ENCODE data around the gene UBE2G1. TPM values are rescaled to one million over a fixed set of nuclear protein-coding genes. Genes with fewer than 3 reads are reported as not detected.

Gene UBE2G1
- total and polyA plus RNA-seq, 4 donors = 19.9 to 25.3 (median 21.3) TPM

GRCh38 chr17:4314618-4315017 is 51.9 kb downstream of the UBE2G1 start (continued):
- TF ChIP-seq ZBTB33 (IDR thresholded peaks at IDR 0.05) (no peak), FOXA2 (IDR thresholded peaks at IDR 0.05) (no peak), RAD21 (IDR thresholded peaks at IDR 0.05) (no peak)

- 78% methylated on average over 3 of the region's 3 CpGs for WGBS
- Histone ChIP-seq H3K27me3 (ENCODE audit: control insufficient read depth in 4 of 4, insufficient read depth in 4 of 4, low read length in 3 of 4) (no peaks in the 10 kb centered on the region), H3K4me1 (ENCODE audit: control insufficient read depth in 4 of 4, insufficient read depth in 4 of 4, low read length in 3 of 4) (peaks cover 5 to 55% (median 30%) of the 10 kb centered on the region in 4 donors), H3K4me3 (ENCODE audit: low read depth in 1 of 3, low read length in 3 of 3) (no peak overlapping the region), H3K36me3 (ENCODE audit: control insufficient read depth in 4 of 4, insufficient read depth in 3 of 4, low read depth in 1 of 4, low read length in 3 of 4) (no peaks in the 10 kb centered on the region), H3K9ac (ENCODE audit: low read depth in 1 of 2, low read length in 2 of 2) (no peak overlapping the region), H3K27ac (ENCODE audit: low read depth in 1 of 2, low read length in 2 of 2) (no peak overlapping the region), H3K9me3 (ENCODE audit: control insufficient read depth in 4 of 4, low read length in 3 of 4) (no peaks in the 10 kb centered on the region)
- no peak for TF ChIP-seq ZBTB33 (IDR thresholded peaks at IDR 0.05)
- TF ChIP-seq TAF1 (conservative IDR thresholded peaks at IDR 0.05) = no peak
- no peak for TF ChIP-seq HNF4G (IDR thresholded peaks at IDR 0.05)
- TF ChIP-seq CTCF (IDR thresholded peaks at IDR 0.05; ENCODE audit: low read depth, low read length, missing input control) = no peak
- TF ChIP-seq ATF3 (IDR thresholded peaks at IDR 0.05) = no peak
- TF ChIP-seq GABPA (IDR thresholded peaks at IDR 0.05 in 1 of 2, conservative IDR thresholded peaks at IDR 0.05 in 1 of 2) = no peak
- no peak for TF ChIP-seq YY1 (IDR thresholded peaks at IDR 0.05)
- no peak for TF ChIP-seq HNF4A (conservative IDR thresholded peaks at IDR 0.05)
- TF ChIP-seq RAD21 (IDR thresholded peaks at IDR 0.05) = no peak
- no peak for TF ChIP-seq FOXA1 (IDR thresholded peaks at IDR 0.05)
- TF ChIP-seq FOXA2 (IDR thresholded peaks at IDR 0.05) = no peak
- no peak for DNase-seq (ENCODE audit: low spot score)
Observed at GRCh38 chr17:4314179-4314578, 52.3 kb downstream of the UBE2G1 start.

- Histone ChIP-seq H3K27ac (ENCODE audit: low read depth in 1 of 2, low read length in 2 of 2) (peak overlapping the region; percentile 55 to 80), H3K4me3 (ENCODE audit: low read depth in 1 of 3, low read length in 3 of 3) (no peak overlapping the region), H3K9ac (ENCODE audit: low read depth in 1 of 2, low read length in 2 of 2) (no peak overlapping the region), H3K4me1 (ENCODE audit: control insufficient read depth in 4 of 4, insufficient read depth in 4 of 4, low read length in 3 of 4) (peaks cover 5 to 54% (median 30%) of the 10 kb centered on the region in 4 donors), H3K9me3 (ENCODE audit: control insufficient read depth in 4 of 4, low read length in 3 of 4) (no peaks in the 10 kb centered on the region), H3K36me3 (ENCODE audit: control insufficient read depth in 4 of 4, insufficient read depth in 3 of 4, low read depth in 1 of 4, low read length in 3 of 4) (no peaks in the 10 kb centered on the region), H3K27me3 (ENCODE audit: control insufficient read depth in 4 of 4, insufficient read depth in 4 of 4, low read length in 3 of 4) (no peaks in the 10 kb centered on the region)
- WGBS = 58% methylated on average over 7 of the region's 7 CpGs
- TF ChIP-seq RXRA (IDR thresholded peaks at IDR 0.05) = peak in 1 of 2 donors; percentile 18
- TF ChIP-seq TAF1 (conservative IDR thresholded peaks at IDR 0.05) = no peak
- no peak for TF ChIP-seq FOXA1 (IDR thresholded peaks at IDR 0.05)
- no peak for DNase-seq (ENCODE audit: low spot score)
Observed at GRCh38 chr17:4313221-4314114, 53.0 kb downstream of the UBE2G1 start.

Measured in liver (tissue), 9 donors.